ENCODE results near the gene NAA60.

- TF ChIP-seq CTCF (conservative IDR thresholded peaks at IDR 0.05; ENCODE audit: low read depth, low read length), result no peak
- TF ChIP-seq EZH2 (IDR thresholded peaks at IDR 0.05; ENCODE audit: borderline replicate concordance, low read depth, low read length, poor library complexity, severe bottlenecking), result no peak
Measured at GRCh38 chr16:3528406-3528805, 84.9 kb downstream of the NAA60 start.
